ENCODE measurements around the gene RTL10.
A peak's percentile ranks its signal among the peaks of the same experiment; 100 is the strongest.

Gene RTL10, protein sequence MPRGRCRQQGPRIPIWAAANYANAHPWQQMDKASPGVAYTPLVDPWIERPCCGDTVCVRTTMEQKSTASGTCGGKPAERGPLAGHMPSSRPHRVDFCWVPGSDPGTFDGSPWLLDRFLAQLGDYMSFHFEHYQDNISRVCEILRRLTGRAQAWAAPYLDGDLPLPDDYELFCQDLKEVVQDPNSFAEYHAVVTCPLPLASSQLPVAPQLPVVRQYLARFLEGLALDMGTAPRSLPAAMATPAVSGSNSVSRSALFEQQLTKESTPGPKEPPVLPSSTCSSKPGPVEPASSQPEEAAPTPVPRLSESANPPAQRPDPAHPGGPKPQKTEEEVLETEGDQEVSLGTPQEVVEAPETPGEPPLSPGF

DNA sequence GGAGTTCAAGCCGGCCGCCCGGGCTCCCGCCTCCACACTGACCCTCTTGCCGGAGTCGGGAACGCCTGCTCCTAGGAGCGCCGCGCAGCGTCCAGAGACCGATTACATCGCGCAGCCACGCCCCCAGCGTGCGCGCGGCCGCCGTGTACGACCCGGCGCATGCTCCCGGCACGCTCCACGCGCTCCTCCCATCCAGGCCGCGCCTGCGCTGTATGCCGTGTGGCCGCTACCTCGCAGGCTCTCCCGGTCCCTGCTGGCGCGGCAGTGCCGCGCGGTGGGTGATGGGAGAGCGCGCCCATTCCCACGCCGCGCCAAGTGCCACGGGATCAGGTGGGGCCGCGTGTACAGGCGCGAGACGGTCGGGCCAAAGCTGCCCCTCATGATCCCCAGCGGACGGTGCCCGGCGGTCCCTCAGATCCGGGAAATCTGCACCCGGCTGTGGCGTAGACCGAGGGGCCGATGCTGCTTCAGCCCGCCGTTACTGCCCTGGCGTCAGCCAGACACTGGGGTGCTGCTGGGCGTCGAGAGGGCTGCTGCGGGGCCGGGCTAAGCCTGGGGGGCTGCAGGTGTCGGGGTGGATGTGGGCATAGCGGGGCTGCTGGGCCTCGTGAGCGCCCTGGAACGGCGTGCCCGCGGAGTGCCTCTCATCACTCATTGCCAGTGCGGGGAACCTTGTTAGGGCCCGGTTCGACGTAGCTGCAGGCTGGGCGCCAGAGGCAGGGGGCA lies at the start of gene RTL10, which contains the start of gene GNB1L:
RTL10 (minus strand) TSS at position 97 of the 726 bp plus-strand sequence. CDS start 2,613 bp downstream, outside the sequence.
GNB1L (minus strand) TSS at position 97 of the 726 bp plus-strand sequence. CDS start 33,519 bp downstream, outside the sequence.
- DNase-seq = peak; percentile 97

DNA sequence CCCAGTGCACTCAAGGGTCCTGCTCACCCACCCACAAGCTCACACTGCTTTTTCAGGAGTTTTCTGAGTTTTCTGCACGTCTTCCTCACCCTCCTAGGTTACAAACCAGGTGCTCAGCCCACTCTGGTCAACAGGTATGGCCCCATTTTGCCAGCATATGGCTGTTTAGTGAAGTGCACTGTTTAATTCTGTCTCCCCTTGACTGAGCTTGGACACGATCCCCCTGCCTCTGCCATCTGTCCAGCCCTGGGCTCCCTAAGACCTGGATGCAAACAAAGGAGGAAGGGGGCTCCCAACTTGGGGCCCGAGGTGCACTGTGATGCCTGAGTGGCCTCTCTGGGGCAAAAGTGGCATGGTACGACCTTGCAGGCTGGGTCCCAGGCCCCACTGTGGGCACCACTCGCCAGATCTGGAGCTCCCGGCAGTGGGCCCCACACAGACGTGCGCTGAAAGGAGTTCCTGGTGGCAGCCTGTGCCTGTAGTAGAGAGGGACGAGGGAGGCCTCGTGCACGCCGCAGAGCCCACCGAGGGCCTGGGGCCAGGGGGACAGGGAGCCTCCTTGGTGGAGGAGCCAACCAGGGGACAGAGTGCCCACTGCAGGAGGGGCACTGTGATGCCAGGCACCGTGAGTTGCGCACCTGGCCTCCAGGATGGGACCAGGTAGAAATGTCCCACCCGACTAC lies 49.6 kb upstream of the RTL10 start:
- no peak for DNase-seq

DNA sequence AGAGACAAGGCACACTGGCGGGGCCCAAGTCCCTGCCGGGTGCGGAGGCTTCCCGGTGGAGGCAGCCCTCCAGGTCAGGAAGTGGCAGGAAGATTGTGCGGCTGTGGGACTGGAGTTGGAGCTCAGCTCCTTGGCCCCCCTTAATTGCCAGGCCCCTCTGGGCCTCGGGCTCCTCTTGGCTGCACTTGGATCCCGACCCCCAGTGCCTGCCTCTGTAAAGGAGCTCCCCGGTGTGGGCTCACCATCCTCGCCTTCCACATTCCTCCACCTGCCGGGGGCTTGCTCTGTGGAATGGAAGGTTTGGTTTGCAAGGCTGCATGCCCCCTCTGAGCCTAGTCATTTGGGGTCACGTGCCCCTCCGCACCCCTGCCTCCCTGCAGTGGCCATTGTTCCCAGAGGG lies 48.8 kb upstream of the RTL10 start:
- no peak for DNase-seq

DNA sequence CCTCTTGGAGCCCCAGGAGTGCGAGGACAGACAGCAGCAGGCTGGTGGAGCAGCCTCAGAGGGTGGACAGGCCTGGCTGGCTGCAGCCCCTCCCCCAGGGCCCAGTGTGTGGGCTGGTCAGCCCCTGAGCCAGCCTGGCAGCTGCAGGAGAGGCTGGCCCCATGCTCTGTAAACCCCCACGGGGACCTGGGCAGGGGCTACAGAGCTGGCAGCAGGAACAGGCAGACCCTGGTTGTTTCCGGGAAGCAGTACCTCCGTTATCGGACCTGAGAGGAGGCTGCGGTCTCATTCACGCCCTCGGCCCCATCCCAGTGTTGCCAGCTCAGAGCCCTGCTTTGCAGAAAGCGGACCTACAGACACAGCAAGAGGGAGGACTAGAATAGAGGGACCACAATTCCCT lies 48.4 kb upstream of the RTL10 start:
- no peak for DNase-seq

DNA sequence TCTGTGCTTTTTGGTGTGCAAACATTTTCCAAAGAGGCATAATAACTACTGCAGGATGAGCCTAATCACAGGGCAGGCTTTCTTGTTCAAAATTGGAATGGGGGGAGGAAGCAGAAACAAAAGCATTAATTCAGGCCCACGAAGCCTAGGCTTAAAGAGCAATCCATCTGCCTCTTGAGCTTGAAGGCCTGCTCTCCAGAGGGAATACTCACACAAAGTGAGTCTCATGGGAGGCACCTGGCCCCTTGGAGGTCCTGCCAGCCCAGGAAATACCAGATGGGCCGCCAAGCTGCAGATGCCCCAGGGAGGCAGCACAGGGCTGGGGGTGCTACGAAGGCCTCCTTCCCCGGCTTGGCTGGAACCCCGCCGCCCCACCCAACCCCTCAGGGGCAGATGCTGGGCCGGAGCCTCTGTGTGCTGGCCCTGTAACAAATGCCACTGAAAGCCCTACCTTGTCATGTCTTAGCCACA lies 47.6 kb upstream of the RTL10 start:
- no peak for DNase-seq

DNA sequence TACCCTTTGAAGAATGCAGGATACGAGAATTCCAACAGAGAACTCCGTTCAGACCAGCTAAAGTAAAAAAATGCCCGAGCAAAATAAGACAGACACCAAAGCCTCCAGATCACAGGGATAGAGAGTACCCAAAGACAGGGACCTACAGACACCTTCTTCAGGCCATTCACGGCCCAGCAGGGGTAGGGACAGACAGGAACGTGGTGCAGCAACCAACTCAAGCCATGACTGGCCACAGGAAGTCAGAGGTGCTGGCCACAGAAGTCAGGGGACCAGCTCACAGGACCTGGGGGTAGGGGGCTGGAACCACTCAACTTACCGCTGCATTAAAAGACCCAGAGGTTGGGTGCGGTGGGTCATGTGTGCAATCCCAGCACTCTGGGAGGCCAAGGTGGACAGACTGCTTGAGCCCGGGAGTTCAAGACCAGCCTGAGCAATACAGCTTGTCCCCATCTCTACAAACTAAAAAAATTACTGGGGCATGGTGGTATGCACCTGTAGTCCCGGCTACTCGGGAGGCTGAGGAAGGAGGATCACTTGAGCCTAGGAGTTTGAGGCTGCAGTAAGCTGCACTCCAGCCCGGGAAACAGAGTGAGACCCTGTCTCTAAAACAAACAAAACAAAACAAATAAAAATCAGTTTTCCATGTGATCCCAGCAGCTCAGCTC lies 47.0 kb upstream of the RTL10 start:
- DNase-seq = no peak

DNA sequence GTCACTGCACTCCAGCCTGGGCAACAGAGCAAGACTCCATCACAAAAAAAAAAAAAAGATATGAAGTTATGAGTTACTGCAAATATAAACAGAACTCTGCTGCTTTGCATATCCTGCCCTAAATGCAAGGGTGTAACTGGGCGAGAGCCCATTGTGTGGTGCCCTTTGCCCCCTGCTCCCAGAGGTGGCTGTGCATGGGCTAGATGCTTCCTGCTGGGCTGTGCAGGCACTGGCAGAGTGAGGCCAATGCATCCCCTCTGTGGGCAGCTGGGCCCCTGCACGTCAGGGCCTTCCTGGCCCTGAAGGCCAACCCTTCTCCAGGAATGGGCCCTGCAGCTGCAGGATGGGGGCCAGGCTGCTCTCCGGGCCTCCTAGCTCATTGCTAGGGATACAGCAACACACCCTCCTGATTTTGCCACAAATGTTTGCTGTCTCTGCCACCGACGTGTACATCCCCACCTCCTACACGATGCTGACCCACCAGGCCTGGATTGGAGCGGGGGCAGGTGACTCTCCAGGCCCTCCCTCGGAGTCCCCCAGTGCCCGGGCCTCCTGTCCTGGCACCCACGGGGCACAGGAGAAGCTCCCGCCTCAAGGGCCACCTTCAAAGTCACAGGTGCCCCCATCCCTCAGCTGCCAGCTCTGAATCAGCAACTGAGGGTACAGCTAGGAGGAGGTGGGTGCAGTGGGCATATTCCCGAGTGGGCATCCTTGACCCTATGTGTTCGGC lies 46.2 kb upstream of the RTL10 start:
- DNase-seq = no peak

DNA sequence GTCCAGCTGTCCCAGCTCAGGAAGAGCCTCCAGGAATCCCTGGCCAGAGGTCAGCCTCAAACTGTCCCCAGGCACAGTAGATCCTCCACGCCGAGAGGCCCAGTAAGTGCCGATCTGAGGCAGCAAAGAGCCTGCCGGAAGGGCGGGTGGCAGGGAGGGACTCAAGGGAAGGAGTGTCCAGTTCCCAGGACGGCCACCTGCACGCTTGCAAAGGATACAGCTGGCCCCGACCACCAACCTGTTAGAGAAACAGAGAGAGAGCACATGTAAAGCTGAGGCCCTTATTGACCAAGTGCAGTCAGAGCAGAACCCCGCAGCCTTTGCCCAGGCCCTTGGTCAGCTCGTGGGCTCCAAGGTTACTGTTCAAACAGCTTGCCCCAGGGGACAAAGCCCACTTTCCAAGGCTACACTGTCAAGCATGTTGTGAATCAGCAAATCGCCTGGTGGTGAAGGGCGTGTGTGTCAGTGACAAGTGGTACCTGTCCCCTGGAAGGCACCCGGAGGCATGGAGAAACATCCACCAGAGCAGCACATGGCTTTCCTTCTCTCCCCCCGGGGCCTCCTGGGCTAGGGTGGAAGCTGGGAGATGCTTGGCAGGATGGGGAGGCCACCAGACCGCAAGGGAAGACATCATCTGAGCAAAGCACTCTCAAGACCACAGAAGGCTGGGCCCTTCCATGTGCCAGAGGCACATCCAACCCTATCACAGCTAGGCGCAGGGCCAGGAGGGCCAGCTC lies 44.3 kb upstream of the RTL10 start:
- DNase-seq = no peak

DNA sequence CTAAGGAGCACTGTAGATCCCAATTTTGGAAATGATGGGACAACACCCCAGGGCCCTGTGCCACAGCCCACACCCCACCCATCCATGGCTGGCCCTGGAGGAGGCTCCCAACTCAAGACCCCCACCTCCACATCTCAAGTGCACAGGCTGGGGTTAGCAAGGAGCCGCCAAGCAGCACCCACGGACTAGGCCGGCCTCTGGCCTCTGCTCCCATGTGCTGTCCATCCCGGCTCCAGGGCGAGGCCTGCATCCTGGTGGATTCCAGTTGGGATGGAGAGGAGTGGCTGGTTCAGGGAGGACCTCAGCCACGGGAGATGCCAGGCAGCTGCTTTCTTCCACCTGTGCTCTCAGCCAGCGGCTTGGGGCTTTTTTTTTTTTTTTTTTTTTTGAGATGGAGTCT lies 43.5 kb upstream of the RTL10 start:
- no peak for DNase-seq

DNA sequence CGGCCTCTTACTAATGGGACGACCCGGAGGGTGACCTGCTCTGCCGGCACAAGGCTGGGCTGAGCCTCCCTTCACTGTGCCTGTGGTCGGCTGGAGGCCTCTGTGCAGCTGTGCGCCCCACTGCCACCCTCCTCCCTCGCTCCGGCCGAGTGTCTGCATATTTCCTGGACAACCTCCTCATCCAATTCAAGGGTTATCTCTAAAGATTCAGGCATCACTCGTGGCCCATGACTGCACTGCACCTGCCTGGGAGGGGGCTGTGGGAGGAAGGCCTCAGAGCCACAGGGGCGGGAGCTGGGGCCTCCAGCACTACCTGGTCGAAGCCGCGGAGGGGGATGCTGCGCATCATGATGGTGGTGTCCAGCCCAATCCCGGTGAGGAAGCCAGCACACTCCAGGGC lies 43.1 kb upstream of the RTL10 start:
- no peak for DNase-seq

DNA sequence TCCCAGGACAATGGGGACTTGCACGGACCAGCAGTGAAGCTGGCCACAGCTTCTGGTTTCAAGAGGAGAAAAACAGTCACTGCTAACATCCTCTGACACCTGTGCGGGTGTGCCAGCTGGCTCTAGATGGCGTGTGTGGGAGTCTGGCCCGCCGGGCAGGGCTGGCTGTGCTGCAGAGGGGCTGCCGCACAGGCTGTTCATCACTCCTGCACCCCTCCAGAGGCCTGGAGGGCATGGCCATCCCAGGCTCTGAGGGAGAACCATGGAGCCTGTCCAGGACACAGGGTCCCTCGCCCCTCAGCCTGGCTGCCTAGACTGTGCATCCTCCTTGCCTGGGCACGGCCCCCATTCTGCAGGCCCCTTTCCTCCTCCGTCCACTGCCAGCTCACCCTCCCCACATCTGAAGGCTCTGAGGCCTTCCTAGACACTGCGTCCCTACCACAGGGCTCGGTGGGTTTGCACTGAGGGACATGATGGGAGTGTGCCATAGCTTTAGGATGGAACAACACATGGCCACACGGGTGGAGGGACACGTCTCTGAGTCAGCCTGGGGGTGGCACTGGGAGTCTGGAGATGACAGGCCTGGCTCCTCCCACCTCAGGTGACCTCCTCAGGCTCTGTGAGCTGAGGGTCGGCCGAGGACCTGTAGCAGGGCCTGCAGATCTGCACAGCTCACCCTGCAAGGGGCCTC lies 42.1 kb upstream of the RTL10 start:
- peak; percentile 64 for DNase-seq

DNA sequence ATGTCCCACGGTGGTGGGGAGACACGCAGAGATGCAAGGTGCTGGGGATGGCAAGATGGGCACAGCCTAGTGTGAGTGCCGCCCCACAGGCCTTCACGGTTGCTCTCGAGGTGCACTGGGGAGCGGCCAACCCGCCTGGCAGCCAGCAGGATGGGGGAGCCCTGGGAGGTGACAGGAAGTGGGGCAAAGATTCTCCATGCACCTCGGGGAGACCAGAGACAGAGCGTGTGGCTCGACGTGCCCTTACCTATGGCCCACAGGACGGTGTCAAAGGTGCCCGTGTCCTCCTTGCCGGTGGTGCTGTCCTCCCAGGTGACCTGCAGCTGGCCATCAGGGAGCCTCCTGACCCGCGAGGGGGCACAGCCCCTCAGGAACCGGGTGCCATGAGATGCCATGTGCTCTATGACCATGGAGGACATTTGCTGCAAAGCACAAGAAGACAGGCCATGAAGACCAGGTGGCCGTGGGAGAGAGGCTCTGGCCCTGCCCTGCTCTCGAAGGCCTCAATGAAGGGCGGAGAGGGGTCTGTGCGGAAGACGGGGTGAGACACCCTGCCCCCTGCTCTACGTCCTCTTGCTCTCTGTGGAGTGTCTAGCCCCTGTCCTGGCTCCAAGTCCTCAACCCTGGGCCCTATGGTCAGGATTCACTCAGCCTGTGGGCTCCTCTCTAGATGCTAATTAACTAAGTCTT lies 40.6 kb upstream of the RTL10 start:
- peak; percentile 61 for DNase-seq

DNA sequence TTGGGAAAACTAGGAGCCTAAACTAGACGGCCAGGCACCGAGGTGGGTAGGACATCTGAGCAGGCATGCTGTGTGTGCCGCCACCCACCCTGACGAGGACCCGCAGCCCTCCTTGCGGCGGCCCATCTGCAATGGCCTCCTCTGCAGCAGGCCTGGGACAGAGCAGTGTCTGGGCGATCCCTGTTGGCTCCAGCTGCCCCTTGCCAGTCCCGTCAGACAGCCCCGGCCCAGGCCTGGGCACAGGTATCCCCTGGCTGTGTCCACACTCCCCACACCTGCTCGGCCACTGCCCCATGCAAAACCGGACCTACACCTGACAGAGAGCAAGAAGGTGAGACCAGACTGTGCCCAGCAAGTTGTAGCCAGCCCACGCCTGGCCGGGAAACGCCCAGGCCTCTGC lies 38.7 kb upstream of the RTL10 start:
- DNase-seq = no peak

DNA sequence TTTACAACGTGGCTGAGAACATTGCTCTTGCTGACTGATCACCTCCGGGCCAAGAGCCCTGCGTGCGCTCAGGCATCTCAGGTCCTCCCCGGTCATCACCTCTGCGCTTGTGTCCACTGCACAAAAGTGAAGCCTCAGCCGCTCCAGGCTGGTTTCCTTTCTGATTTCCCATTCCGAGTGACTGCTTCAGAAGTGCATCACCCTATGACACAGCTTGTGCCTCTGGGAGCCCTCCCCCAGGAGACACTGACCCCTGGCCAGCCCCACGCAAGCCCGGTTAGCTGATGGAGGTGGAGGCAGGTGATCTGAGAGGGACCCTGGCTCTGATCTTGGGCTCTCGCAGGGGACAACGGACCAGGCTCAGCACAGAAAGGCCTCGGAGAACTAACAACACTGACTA lies 38.3 kb upstream of the RTL10 start:
- no peak for DNase-seq

DNA sequence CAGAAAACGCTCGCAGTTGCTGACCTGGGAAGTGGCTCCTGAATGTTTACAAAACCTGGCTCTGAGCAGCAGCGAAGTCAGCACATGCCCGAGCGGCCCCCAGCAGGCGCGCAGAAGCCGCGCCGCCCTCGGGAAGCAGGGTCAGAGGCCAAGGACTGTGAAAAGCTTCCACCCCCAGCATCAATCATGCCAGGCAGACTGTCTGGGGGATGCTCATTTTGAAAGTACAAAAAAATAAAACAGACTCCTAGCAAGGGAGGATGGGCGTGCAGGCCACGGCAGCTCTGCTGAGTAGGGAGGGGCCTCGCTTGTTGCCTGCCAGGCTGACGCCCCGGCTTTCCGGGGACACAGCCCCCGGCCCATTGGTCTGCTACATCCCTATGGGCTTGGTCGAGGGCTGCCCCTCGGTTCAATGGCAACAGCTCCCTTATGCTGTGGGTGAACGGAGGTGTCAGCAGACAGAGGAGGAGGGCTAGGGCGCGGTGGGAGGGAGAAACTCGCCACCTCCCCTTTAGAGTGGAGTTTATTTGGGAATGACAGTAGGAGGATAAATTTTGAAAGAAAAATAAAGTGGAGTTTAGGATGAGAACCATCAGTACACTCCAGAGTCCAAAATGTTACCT lies 37.7 kb upstream of the RTL10 start:
- DNase-seq = peak; percentile 86

DNA sequence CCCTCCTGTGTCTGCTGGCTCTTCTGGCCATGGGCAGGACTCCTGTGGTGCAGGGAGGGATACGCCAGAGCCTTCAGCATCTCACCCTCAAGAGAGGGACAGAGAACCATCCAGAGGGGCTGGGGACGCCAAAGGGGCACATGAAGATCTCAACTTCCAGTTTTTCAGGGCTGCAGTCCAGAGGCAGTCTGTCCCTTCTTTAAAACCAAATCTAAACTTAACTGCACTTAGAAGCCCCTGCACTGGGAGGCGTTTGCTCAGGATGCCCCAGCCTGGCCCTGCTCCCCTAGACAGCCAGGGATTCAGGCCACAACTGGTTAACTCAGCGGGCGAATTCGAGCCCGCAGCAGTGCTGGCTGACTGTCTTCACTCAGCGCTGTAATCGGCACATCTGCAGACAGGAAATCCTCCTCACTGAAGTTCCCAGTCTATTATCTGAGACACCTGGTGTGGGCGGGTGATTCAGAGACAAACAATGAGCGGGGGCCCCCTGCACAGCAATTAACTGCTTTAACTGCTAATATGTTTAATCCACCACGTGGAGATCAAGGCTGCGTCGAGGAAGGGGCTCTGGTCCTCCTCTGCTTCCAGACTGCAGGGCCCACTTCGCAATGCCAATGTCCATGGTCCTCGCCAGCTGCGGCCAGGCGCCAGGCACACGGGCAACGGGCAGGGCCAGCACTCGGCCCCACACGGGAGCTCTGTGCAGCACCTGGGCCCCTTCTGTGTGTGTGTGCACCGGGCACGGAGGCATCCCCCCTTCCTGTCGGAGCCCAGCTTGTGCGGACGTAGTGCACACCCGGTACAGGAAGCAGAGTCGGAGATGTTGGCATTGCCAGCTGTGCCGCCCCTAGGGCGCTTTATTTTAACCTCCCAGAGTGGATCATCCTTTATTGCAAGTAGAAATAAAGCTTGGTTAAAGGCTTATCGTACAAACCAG lies 36.9 kb upstream of the RTL10 start:
- DNase-seq = peak; percentile 89

DNA sequence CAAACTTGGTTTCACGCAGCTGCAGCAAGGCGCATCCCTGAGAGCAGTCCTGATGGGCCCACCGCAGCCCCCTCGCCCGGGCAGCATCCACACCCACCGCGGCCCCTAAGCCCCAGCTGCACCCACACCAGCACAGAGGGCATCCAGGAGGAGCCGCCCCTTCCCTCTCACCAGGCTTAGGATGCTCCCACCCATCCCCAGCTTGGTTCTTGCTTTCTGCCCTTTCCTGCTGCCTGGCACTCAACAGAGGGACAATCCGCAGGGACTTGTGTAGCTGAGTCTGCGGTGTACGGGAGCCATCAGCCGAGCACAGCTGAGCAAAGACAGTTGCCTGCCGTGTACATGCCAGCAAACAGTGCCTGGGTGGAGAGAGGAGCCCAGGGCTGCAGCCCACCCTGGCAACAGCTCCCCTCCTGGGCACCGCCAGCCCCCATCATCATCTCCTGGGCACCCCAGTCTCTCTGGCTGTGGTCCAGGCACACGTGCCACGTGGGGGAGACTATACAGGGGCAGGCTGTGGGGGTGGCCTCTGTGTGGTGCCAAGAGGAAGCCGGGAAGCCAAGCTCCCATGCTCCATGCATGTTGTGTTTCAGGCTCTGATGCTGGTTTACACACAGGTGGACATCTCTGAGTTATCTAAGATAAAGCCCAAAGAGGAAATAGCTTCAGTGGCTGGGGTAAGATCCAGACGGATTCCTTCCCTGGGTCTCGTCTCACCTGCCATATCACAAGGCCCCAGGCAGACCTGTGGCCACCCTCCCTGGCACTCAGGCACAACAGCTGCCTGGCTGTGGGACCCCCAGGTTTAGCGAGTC lies 36.0 kb upstream of the RTL10 start:
- DNase-seq = peak; percentile 71

DNA sequence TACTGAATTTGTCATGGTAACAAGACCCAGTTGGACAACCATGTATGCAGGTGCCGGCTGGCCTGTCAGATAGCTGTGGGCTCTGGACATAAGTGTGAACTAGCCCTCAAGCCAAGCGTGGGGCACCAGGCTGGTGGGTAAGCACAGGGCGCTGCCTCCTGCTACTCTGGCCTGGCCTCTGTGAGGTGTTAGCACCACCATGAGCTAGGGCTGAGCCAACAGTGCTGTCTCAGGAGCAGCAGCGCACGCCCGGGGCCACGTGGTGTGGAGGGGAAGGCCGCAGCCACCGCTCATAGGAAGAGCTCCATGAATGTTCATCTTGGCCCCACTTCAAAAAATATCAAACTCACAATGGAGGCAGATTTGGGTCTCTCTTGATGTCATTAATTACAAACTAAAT lies 35.3 kb upstream of the RTL10 start:
- peak; percentile 75 for DNase-seq
